Measurements from ENCODE around the gene OXSR1. TPM values are rescaled to one million over a fixed set of nuclear protein-coding genes. Genes with fewer than 3 reads are reported as not detected.
A peak's percentile ranks its signal among the peaks of the same experiment; 100 is the strongest.

Gene OXSR1
- total and polyA plus RNA-seq, 10 of the 15 experiments (the other 5 are each of a cell fraction or from before 2014, with no cell fraction given) = 12.4 to 54.6 (median 35.7) TPM

DNA sequence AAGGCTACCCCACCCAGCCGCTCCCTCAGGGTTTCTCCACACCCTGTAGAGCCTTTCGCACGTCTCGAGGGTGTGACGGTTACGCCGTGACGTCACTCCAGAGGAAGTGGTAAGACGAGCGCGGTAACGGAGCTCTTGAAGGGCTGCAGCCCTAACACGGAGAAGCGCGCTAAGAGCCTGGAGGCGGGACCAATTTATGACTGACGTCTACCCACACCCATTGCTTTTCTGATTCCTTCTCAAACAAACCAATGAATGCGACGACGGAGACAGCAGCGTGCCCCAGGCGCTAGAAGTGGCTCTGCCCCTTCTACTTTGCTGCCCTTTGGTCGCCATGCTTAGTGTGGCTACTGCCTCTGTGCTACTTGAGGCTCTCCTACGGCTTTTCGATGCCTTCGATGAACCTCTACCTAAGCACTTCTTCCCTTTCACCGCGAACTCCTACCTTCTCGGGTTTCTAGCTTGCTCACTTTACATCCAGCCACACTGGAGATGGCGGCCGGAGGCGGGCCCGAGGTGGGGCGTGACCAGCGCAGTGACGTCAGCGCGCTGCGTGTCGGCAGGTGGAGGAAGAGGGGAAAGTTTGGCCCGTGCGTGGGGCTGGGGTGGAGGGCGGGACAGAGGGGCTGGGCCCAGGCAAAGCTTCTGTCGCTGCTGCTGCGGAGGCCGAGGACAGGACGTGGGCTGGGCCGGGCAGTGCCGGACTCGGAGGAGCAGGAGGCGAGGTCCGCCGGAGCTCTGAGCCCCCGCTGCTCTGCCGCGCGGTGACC is at the start of gene OXSR1 (continued):
- no peak for TF ChIP-seq TARDBP (IDR thresholded peaks at IDR 0.05; ENCODE audit: borderline replicate concordance)
- no peak; the same call in 1 of the 2 replicates for TF ChIP-seq TAF1 (IDR thresholded peaks at IDR 0.05; ENCODE audit: borderline replicate concordance, low read depth, low read length)
- TF ChIP-seq POLR2AphosphoS2 (IDR thresholded peaks at IDR 0.05; ENCODE audit: low read depth, low read length) = 0 out of 2 replicates have a peak, but pooled peaks have one; percentile 82
- TF ChIP-seq, protein P1, sequence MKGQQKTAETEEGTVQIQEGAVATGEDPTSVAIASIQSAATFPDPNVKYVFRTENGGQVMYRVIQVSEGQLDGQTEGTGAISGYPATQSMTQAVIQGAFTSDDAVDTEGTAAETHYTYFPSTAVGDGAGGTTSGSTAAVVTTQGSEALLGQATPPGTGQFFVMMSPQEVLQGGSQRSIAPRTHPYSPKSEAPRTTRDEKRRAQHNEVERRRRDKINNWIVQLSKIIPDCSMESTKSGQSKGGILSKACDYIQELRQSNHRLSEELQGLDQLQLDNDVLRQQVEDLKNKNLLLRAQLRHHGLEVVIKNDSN (IDR thresholded peaks at IDR 0.05; ENCODE audit: borderline replicate concordance, extremely low read length, insufficient read depth, low read depth, low read length) = no peak
- TF ChIP-seq FOS (IDR thresholded peaks at IDR 0.05; ENCODE audit: borderline replicate concordance, extremely low read depth, insufficient read length) = peak; percentile 75
- TF ChIP-seq ZNF384 (IDR thresholded peaks at IDR 0.05; ENCODE audit: borderline replicate concordance, low read depth, low read length) = no peak
- TF ChIP-seq SMAD1 (IDR thresholded peaks at IDR 0.05; ENCODE audit: low read depth, partially characterized antibody) = no peak
- TF ChIP-seq SMAD5 (IDR thresholded peaks at IDR 0.05; ENCODE audit: low read depth) = peak; percentile 21; the same call in 1 of the 2 replicates
- TF ChIP-seq HDAC2 (IDR thresholded peaks at IDR 0.05) = no peak
- no peak; the same call in 1 of the 2 replicates for TF ChIP-seq MTA2 (IDR thresholded peaks at IDR 0.05; ENCODE audit: low read depth)

Measured in GM12878 (cell line).